ENCODE measurements around the gene PRKCQ. TPM values are rescaled to one million over a fixed set of nuclear protein-coding genes. Genes with fewer than 3 reads are reported as not detected.

Gene PRKCQ
- total and polyA plus RNA-seq, 2 of the 4 experiments (the other 2 are of a cell fraction) = under 0.01 to 0.03 TPM

DNA sequence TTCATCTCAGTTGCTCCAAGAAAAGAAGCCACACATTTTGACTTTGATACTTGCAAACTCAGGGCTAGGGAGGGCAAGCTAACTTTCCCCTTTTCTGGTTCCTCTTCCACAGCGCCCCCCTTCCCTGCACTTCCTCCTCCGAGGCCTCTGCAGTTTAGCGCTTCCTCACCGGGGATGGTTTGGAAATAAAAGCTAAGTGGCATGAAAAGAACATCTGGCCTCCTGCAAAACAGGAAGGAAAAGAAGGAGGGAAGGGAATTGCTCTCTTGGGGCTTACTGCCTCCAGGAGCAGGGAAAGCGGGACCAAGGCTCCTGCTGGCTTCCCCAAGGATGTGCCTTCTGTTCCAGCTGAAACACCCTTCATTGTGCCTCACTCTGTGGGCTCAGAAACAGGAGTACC, 42.3 kb downstream of the PRKCQ start:
- Histone ChIP-seq H3K4me1 (ENCODE audit: control insufficient read depth, insufficient read depth, low read length) (no peaks in the 10 kb centered on the region), H2AFZ (replicated peaks; ENCODE audit: low read length, poor library complexity) (no peak overlapping the region), H2BK5ac (ENCODE audit: low read depth, low read length, poor library complexity, severe bottlenecking) (no peak overlapping the region), H4K20me1 (ENCODE audit: insufficient read depth, low read length) (no peaks in the 10 kb centered on the region), H2BK120ac (ENCODE audit: low read depth, low read length) (no peak overlapping the region), H2BK15ac (ENCODE audit: low read depth, low read length) (no peak overlapping the region), H3K9me1 (ENCODE audit: insufficient read depth, low read length) (no peaks in the 10 kb centered on the region), H2AK9ac (replicated peaks; ENCODE audit: low read depth, low read length, poor library complexity) (no peak overlapping the region), H4K5ac (ENCODE audit: low read depth, low read length) (no peak overlapping the region), H3K36me3 (ENCODE audit: control insufficient read depth, insufficient read depth, low read length) (no peaks in the 10 kb centered on the region), H3K27me3 (ENCODE audit: control insufficient read depth, insufficient read depth, low read length) (no peaks in the 10 kb centered on the region; the same call in 1 of the 2 replicates), H3K4me3 (ENCODE audit: insufficient read depth, low read depth, low read length) (no peak overlapping the region), H4K8ac (ENCODE audit: low read depth in 2 of 2, low read length in 2 of 2) (no peak overlapping the region), H2AK5ac (ENCODE audit: low read depth, low read length) (no peak overlapping the region), H3K9me3 (ENCODE audit: control insufficient read depth, insufficient read depth, low read length) (no peaks in the 10 kb centered on the region), H2BK20ac (ENCODE audit: low read depth, low read length) (no peak overlapping the region), H3K14ac (replicated peaks; ENCODE audit: low read depth, low read length) (no peak overlapping the region), H3K4ac (ENCODE audit: low read depth, low read length) (no peak overlapping the region), H3K79me1 (ENCODE audit: low read depth in 1 of 2, low read length in 2 of 2) (no peaks in the 10 kb centered on the region), H3K27ac (ENCODE audit: insufficient read depth, low read length) (no peak overlapping the region), H3K56ac (ENCODE audit: extremely low read depth, insufficient read depth, low read length) (no peak overlapping the region), H3K18ac (ENCODE audit: low read depth, low read length) (no peak overlapping the region), H3K4me2 (ENCODE audit: low read depth, low read length) (no peak overlapping the region), H3K23ac (ENCODE audit: low read depth, low read length) (no peak overlapping the region), H3K9ac (ENCODE audit: low read depth, low read length) (no peak overlapping the region), H4K91ac (ENCODE audit: insufficient read depth, low read depth, low read length) (no peak overlapping the region)
- DNase-seq = no peak
- intact Hi-C loops (cut with micrococcal nuclease) = no loop called here
- dilution Hi-C loops (cut with HindIII; ENCODE audit: low sequenced_read_pairs, unreplicated experiment) = no loop called here
- in situ Hi-C loops (cut with MboI; ENCODE audit: low sequenced_read_pairs) = no loop called here
- no peak for ATAC-seq (ENCODE audit: low read depth)
- no TSS peak for BruUV-seq (replicated peaks)
- ChIA-PET POLR2A (ENCODE audit: unreplicated experiment) (no interaction called here), CTCF (no interaction called here)
- TF ChIP-seq, protein P1, sequence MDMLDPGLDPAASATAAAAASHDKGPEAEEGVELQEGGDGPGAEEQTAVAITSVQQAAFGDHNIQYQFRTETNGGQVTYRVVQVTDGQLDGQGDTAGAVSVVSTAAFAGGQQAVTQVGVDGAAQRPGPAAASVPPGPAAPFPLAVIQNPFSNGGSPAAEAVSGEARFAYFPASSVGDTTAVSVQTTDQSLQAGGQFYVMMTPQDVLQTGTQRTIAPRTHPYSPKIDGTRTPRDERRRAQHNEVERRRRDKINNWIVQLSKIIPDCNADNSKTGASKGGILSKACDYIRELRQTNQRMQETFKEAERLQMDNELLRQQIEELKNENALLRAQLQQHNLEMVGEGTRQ (IDR thresholded peaks at IDR 0.05; ENCODE audit: low read depth, low read length) = no peak
- no peak for TF ChIP-seq POLR2A (IDR thresholded peaks at IDR 0.05; ENCODE audit: low read depth, low read length)
- TF ChIP-seq, protein P2, sequence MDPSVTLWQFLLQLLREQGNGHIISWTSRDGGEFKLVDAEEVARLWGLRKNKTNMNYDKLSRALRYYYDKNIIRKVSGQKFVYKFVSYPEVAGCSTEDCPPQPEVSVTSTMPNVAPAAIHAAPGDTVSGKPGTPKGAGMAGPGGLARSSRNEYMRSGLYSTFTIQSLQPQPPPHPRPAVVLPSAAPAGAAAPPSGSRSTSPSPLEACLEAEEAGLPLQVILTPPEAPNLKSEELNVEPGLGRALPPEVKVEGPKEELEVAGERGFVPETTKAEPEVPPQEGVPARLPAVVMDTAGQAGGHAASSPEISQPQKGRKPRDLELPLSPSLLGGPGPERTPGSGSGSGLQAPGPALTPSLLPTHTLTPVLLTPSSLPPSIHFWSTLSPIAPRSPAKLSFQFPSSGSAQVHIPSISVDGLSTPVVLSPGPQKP (IDR thresholded peaks at IDR 0.05; ENCODE audit: borderline replicate concordance, low read depth, low read length) = no peak
- no CpG with 5 or more reads among the region's 5 CpGs for WGBS, 2 experiments (ENCODE audit: extremely low coverage in 2 of 2, insufficient read length in 1 of 2)
